ENCODE results near the gene VIPR2.
"Not testable (repeated sequence)": the region's sequence is repeated elsewhere in the genome, so short reads cannot be mapped to it uniquely, and the experiment has no call there.

VIPR2 gene

DNA sequence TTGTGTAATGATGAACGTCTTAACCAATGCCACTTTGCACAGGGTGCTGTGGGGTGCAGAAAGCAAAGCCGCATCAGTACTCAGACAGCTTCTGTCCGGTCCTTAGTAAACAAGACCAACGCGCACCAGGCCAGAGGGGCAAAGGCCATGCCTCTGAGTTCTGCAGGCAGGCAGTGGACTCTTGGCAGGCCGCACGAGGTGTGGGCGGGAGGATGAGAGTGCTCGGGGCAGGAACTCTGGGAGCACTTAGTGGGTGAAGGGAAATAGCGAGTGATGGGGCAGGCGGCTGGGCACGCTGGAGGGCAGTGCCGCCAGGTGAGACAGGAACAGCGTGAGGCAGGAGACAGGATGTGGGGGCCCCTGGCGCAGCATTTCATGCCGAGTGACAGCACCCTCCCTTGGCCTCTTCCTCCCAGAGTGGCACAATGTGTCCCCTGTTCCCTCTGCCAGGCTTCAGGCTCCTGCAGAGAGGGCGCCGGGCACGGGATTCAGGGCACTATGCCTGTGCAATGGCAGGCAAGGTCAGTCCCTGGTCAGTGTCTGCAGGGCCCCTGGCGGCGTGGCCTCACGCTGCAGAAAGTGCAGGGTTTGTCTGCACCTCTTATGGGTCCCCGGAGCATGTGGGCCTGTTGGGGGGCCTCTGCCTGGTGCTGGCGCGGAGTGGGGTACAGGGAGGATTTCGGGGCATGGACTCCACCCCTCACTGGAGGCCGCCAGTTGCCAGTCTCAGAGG is 60.4 kb downstream of the VIPR2 start:
- ATAC-seq = no peak
- TF ChIP-seq, protein P1, sequence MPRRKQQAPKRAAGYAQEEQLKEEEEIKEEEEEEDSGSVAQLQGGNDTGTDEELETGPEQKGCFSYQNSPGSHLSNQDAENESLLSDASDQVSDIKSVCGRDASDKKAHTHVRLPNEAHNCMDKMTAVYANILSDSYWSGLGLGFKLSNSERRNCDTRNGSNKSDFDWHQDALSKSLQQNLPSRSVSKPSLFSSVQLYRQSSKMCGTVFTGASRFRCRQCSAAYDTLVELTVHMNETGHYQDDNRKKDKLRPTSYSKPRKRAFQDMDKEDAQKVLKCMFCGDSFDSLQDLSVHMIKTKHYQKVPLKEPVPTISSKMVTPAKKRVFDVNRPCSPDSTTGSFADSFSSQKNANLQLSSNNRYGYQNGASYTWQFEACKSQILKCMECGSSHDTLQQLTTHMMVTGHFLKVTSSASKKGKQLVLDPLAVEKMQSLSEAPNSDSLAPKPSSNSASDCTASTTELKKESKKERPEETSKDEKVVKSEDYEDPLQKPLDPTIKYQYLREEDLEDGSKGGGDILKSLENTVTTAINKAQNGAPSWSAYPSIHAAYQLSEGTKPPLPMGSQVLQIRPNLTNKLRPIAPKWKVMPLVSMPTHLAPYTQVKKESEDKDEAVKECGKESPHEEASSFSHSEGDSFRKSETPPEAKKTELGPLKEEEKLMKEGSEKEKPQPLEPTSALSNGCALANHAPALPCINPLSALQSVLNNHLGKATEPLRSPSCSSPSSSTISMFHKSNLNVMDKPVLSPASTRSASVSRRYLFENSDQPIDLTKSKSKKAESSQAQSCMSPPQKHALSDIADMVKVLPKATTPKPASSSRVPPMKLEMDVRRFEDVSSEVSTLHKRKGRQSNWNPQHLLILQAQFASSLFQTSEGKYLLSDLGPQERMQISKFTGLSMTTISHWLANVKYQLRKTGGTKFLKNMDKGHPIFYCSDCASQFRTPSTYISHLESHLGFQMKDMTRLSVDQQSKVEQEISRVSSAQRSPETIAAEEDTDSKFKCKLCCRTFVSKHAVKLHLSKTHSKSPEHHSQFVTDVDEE (CRISPR knock-in tag; IDR thresholded peaks at IDR 0.05) = no peak
- TF ChIP-seq ZNF70 (CRISPR knock-in tag; IDR thresholded peaks at IDR 0.05) (no peak), ZFP3 (CRISPR knock-in tag; IDR thresholded peaks at IDR 0.05) (no peak), CSDC2 (CRISPR knock-in tag; IDR thresholded peaks at IDR 0.05) (no peak), ZNF8 (CRISPR knock-in tag; IDR thresholded peaks at IDR 0.05) (no peak), TCF4 (CRISPR knock-in tag; IDR thresholded peaks at IDR 0.05; ENCODE audit: borderline replicate concordance) (no peak)
- TF ChIP-seq, protein P2, sequence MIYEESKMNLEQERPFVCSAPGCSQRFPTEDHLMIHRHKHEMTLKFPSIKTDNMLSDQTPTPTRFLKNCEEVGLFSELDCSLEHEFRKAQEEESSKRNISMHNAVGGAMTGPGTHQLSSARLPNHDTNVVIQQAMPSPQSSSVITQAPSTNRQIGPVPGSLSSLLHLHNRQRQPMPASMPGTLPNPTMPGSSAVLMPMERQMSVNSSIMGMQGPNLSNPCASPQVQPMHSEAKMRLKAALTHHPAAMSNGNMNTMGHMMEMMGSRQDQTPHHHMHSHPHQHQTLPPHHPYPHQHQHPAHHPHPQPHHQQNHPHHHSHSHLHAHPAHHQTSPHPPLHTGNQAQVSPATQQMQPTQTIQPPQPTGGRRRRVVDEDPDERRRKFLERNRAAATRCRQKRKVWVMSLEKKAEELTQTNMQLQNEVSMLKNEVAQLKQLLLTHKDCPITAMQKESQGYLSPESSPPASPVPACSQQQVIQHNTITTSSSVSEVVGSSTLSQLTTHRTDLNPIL (CRISPR knock-in tag; IDR thresholded peaks at IDR 0.05; ENCODE audit: low read depth) = no peak

DNA sequence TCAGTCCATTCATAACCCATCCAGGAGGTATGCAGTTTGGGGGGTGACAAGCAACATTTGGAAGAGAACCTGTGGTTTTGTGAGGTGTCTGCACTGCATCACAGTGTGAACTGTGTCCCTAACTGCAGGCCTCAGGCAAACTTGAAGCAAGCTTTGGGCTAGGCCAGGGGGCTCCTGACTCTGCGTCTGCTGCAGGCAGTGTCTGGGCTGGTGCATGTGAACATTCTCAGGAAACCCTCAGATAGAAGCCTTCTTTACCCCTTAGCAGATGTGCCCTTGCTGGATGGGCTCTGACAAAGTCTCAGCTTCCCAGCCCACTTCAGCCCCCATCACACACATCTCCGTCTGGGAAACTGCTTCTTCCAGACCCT is 61.0 kb downstream of the VIPR2 start:
- no peak for ATAC-seq
- TF ChIP-seq ZFP30 (CRISPR knock-in tag; IDR thresholded peaks at IDR 0.05) = no peak
- TF ChIP-seq RARB (CRISPR knock-in tag; IDR thresholded peaks at IDR 0.05) = no peak
- no peak for TF ChIP-seq BACH2 (CRISPR knock-in tag; IDR thresholded peaks at IDR 0.05; ENCODE audit: borderline replicate concordance)
- TF ChIP-seq ZC3H10 (CRISPR knock-in tag; IDR thresholded peaks at IDR 0.05) = no peak
- no peak for TF ChIP-seq TOX (CRISPR knock-in tag; IDR thresholded peaks at IDR 0.05; ENCODE audit: borderline replicate concordance)
- no peak for TF ChIP-seq ZNF8 (CRISPR knock-in tag; IDR thresholded peaks at IDR 0.05)
- no peak for TF ChIP-seq ESRRG (CRISPR knock-in tag; IDR thresholded peaks at IDR 0.05)
- TF ChIP-seq SNAI2 (CRISPR knock-in tag; IDR thresholded peaks at IDR 0.05) = no peak
- TF ChIP-seq ARNTL (CRISPR knock-in tag; IDR thresholded peaks at IDR 0.05; ENCODE audit: borderline replicate concordance, low read depth) = no peak
- TF ChIP-seq TCF4 (CRISPR knock-in tag; IDR thresholded peaks at IDR 0.05; ENCODE audit: borderline replicate concordance) = no peak
- TF ChIP-seq OSR1 (CRISPR knock-in tag; IDR thresholded peaks at IDR 0.05) = no peak
- no peak for TF ChIP-seq ZFP3 (CRISPR knock-in tag; IDR thresholded peaks at IDR 0.05)
- no peak for TF ChIP-seq CSDC2 (CRISPR knock-in tag; IDR thresholded peaks at IDR 0.05)
- TF ChIP-seq ISL1 (CRISPR knock-in tag; IDR thresholded peaks at IDR 0.05) = no peak
- no peak for TF ChIP-seq ZNF565 (CRISPR knock-in tag; conservative IDR thresholded peaks at IDR 0.05; ENCODE audit: low read depth)

DNA sequence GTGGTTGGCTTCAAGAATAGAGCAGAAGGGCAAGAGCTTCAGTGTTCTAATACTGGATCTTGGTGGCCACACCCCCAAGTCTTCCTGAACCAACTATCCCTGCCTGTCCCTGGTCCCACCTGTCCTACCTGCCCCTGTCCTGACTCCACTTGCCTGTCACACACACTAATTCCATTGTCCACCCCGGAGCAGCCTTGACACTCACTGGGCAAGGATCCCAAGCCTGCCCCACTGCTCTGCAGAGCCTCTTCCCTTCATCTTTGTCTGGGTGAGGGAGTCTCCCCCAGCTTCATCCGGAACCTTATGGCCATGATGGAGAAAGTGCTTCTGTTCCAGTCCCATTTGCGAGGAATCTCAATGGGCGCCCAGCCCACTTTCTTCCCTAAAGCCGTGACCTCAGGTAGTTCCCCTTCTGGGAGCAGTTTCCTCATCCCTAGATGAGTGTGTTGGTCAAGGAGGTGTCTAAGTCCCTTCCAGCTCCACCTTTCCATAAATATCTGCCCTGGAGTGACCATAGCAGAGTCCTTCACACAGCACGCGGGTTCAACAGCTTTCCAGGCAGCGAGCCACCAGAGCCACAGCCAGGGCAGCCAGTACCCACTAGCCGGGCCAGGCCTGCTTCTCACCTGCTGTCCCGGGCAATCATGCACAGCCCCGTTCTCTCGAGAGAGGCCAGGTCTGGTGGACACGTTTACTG is 61.5 kb downstream of the VIPR2 start:
- TF ChIP-seq TOX (CRISPR knock-in tag; IDR thresholded peaks at IDR 0.05; ENCODE audit: borderline replicate concordance) (no peak), GLIS3 (CRISPR knock-in tag; IDR thresholded peaks at IDR 0.05) (no peak), ZNF8 (CRISPR knock-in tag; IDR thresholded peaks at IDR 0.05) (no peak), SNAI2 (CRISPR knock-in tag; IDR thresholded peaks at IDR 0.05) (no peak), ZNF565 (CRISPR knock-in tag; conservative IDR thresholded peaks at IDR 0.05; ENCODE audit: low read depth) (no peak), ZNF70 (CRISPR knock-in tag; IDR thresholded peaks at IDR 0.05) (no peak), ARNTL (CRISPR knock-in tag; IDR thresholded peaks at IDR 0.05; ENCODE audit: borderline replicate concordance, low read depth) (no peak)
- TF ChIP-seq, protein P1 (CRISPR knock-in tag; IDR thresholded peaks at IDR 0.05) = no peak
- TF ChIP-seq, protein P2 (CRISPR knock-in tag; IDR thresholded peaks at IDR 0.05; ENCODE audit: low read depth) = no peak
- TF ChIP-seq, protein P3, sequence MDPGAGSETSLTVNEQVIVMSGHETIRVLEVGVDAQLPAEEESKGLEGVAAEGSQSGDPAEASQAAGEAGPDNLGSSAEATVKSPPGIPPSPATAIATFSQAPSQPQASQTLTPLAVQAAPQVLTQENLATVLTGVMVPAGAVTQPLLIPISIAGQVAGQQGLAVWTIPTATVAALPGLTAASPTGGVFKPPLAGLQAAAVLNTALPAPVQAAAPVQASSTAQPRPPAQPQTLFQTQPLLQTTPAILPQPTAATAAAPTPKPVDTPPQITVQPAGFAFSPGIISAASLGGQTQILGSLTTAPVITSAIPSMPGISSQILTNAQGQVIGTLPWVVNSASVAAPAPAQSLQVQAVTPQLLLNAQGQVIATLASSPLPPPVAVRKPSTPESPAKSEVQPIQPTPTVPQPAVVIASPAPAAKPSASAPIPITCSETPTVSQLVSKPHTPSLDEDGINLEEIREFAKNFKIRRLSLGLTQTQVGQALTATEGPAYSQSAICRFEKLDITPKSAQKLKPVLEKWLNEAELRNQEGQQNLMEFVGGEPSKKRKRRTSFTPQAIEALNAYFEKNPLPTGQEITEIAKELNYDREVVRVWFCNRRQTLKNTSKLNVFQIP (CRISPR knock-in tag; IDR thresholded peaks at IDR 0.05; ENCODE audit: borderline replicate concordance, low read depth) = no peak
- ATAC-seq = no peak

DNA sequence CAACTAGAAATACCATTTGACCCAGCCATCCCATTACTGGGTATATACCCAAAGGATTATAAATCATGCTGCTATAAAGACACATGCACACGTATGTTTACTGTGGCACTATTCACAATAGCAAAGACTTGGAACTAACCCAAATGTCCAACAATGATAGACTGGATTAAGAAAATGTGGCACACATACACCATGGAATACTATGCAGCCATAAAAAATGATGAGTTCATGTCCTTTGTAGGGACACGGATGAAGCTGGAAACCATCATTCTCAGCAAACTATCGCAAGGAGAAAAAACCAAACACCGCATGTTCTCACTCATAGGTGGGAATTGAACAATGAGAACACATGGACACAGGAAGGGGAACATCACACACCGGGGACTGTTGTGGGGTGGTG is 62.6 kb downstream of the VIPR2 start:
- ATAC-seq = not testable (repeated sequence)
